Prostate gland (tissue), 2 donors: ENCODE measurements around the gene HCFC1.

Experiments
- CTCF ChIP-seq, 4 experiments: fragments of 200-600 bp in 2 of 4; fragments of 450-650 bp in 2 of 4; sonication (generic) in 2 of 4; IDR thresholded peaks; 1 replicate in 3 of 4; 2 replicates in 1 of 4; pipeline ENCODE4 v1.5.1; 2016 to 2019; ENCODE audit warnings: antibody characterized with exemption in 4 of 4, mild to moderate bottlenecking in 2 of 4, moderate library complexity in 2 of 4
- POLR2A ChIP-seq: fragments of 450-650 bp; IDR thresholded peaks from one replicate; pipeline ENCODE4 v1.6.1; 2016; ENCODE audit warnings: antibody characterized with exemption, mild to moderate bottlenecking
- POLR2AphosphoS5 ChIP-seq: sonication (generic); formaldehyde crosslinking; IDR thresholded peaks from one replicate; pipeline ENCODE4 v1.6.1; 2017; ENCODE audit warnings: antibody characterized with exemption

- TF ChIP-seq POLR2A (no peak), CTCF (IDR thresholded peaks at IDR 0.05) (no peak), POLR2AphosphoS5 (no peak)
Measured at GRCh38 chrX:153908219-153908860, 63.3 kb downstream of the HCFC1 start.
